H1 (cell line): ENCODE results near the gene BASP1. TPM values are rescaled to one million over a fixed set of nuclear protein-coding genes. Genes with fewer than 3 reads are reported as not detected.

ENCODE experiments used
- CTCF ChIA-PET: fragments of 300-600 bp; sonication (Branson Sonifier 250); formaldehyde crosslinking; loops from one replicate; lab custom pipeline; 2021; ENCODE audit not compliant: partially characterized antibody; lab: Charles Lee
- POLR2A ChIA-PET: fragments of 300-600 bp; sonication (Branson Sonifier 250); formaldehyde crosslinking; loops from one replicate; lab custom pipeline; 2021; ENCODE audit warnings: inconsistent platforms; ENCODE audit not compliant: partially characterized antibody; lab: Charles Lee
- DNase-seq, 2 experiments: peaks; one replicate each; pipeline versions ENCODE4 v3.0.0 to v3.0.0-alpha.2; 2010 to 2022; ENCODE audit warnings: low spot score in 2 of 2, low read depth in 1 of 2, mixed read lengths in 1 of 2
- FAIRE-seq: peaks from 2 replicates; lab custom pipeline; 2011; peaks lifted over from hg19 to GRCh38; lab: Jason Lieb, UNC
- H2AFZ ChIP-seq: 2 replicates; pipeline ENCODE4 v1.8.1; 2012; ENCODE audit warnings: low read length, inconsistent platforms
- H2AK5ac ChIP-seq: 2 replicates; pipeline ENCODE4 v1.6.1; 2013; ENCODE audit warnings: low read depth, low read length
- H2BK120ac ChIP-seq: replicated peaks from 2 replicates; pipeline ENCODE3; 2013; ENCODE audit warnings: low read depth, low read length, inconsistent platforms
- H2BK12ac ChIP-seq: 2 replicates; pipeline ENCODE4 v1.6.1; 2013; ENCODE audit warnings: low read depth, low read length
- H2BK15ac ChIP-seq: 2 replicates; pipeline ENCODE4 v1.6.1; 2013; ENCODE audit warnings: low read length
- H2BK20ac ChIP-seq: 2 replicates; pipeline ENCODE4 v1.6.1; 2013; ENCODE audit warnings: low read length
- H2BK5ac ChIP-seq: 2 replicates; pipeline ENCODE4 v1.6.1; 2013; ENCODE audit warnings: low read depth, low read length
- H3K14ac ChIP-seq: 2 replicates; pipeline ENCODE4 v1.6.1; 2013; ENCODE audit warnings: inconsistent platforms; ENCODE audit not compliant: insufficient read length
- H3K18ac ChIP-seq: 2 replicates; pipeline ENCODE4 v1.6.1; 2013; ENCODE audit warnings: low read length; ENCODE audit errors: extremely low read depth
- H3K23ac ChIP-seq: 2 replicates; pipeline ENCODE4 v1.6.1; 2013; ENCODE audit warnings: inconsistent platforms; ENCODE audit not compliant: insufficient read length
- H3K23me2 ChIP-seq: 2 replicates; pipeline ENCODE4 v1.6.1; 2013; ENCODE audit warnings: low read depth, low read length
- H3K27ac ChIP-seq: 2 replicates; pipeline ENCODE4 v1.6.1; 2011; ENCODE audit warnings: low read depth, low read length, inconsistent platforms
- H3K27me3 ChIP-seq, 4 experiments: replicated peaks in 1 of 4; 1 replicate in 1 of 4; 2 replicates in 3 of 4; pipeline versions ENCODE4 v1.6.1 to v1.8.1; 2011 to 2013; ENCODE audit warnings: low read length in 3 of 4, mild to moderate bottlenecking in 3 of 4, inconsistent platforms in 2 of 4, mixed read lengths in 2 of 4, moderate library complexity in 1 of 4; ENCODE audit not compliant: control insufficient read depth in 3 of 4, insufficient read depth in 3 of 4; ENCODE audit errors: extremely low read depth in 1 of 4
- H3K36me3 ChIP-seq, 4 experiments: 2 replicates each; pipeline versions ENCODE4 v1.6.1 to v1.8.1; 2011 to 2013; ENCODE audit warnings: mild to moderate bottlenecking in 4 of 4, low read length in 3 of 4, moderate library complexity in 2 of 4, control low read depth in 1 of 4, inconsistent platforms in 1 of 4; ENCODE audit not compliant: insufficient read depth in 4 of 4, control insufficient read depth in 2 of 4
- H3K4ac ChIP-seq: replicated peaks from 2 replicates; pipeline ENCODE3; 2013; ENCODE audit warnings: low read length, low read depth, mixed read lengths, inconsistent platforms; ENCODE audit not compliant: insufficient read length
- H3K4me1 ChIP-seq, 4 experiments: replicated peaks in 1 of 4; 1 replicate in 1 of 4; 2 replicates in 3 of 4; pipeline versions ENCODE4 v1.6.1 to v1.8.1; 2011 to 2013; ENCODE audit warnings: low read length in 3 of 4, inconsistent platforms in 2 of 4, mixed read lengths in 1 of 4; ENCODE audit not compliant: insufficient read depth in 4 of 4, control insufficient read depth in 3 of 4
- H3K4me2 ChIP-seq, 2 experiments: 2 replicates each; pipeline versions ENCODE4 v1.6.1 to v1.8.1; 2011 to 2013; ENCODE audit warnings: low read depth in 2 of 2, low read length in 2 of 2, control low read depth in 1 of 2, inconsistent platforms in 1 of 2, mild to moderate bottlenecking in 1 of 2; ENCODE audit not compliant: insufficient read depth in 1 of 2
- H3K4me3 ChIP-seq, 4 experiments: fragments of 200-600, 300-600 bp in 1 of 4; sonication (generic), shearing (Covaris generic), sonication (Bioruptor Twin) in 1 of 4; 2 replicates each; pipeline versions ENCODE4 v1.5.1 to v1.8.1; 2011 to 2016; ENCODE audit warnings: low read length in 4 of 4, low read depth in 3 of 4, control low read depth in 2 of 4, inconsistent platforms in 2 of 4, mild to moderate bottlenecking in 2 of 4, mixed read lengths in 1 of 4, moderate library complexity in 1 of 4; ENCODE audit not compliant: insufficient read depth in 2 of 4; ENCODE audit errors: extremely low read depth in 1 of 4
- H3K56ac ChIP-seq: replicated peaks from 2 replicates; pipeline ENCODE3; 2013; ENCODE audit warnings: low read depth, mild to moderate bottlenecking, mixed read lengths, low read length, inconsistent platforms; ENCODE audit not compliant: insufficient read length
- H3K79me1 ChIP-seq: 2 replicates; pipeline ENCODE4 v1.6.1; 2013; ENCODE audit warnings: low read depth, low read length, control low read depth
- H3K79me2 ChIP-seq, 2 experiments: 2 replicates each; pipeline versions ENCODE4 v1.6.1 to v1.8.1; 2012 to 2013; ENCODE audit warnings: low read length in 2 of 2, mild to moderate bottlenecking in 2 of 2, inconsistent platforms in 1 of 2; ENCODE audit not compliant: insufficient read depth in 2 of 2, control insufficient read depth in 1 of 2
- H3K9ac ChIP-seq, 4 experiments: replicated peaks in 1 of 4; 1 replicate in 1 of 4; 2 replicates in 3 of 4; pipeline versions ENCODE4 v1.6.1 to v1.8.1; 2011 to 2013; ENCODE audit warnings: low read depth in 3 of 4, low read length in 3 of 4, control low read depth in 2 of 4, mild to moderate bottlenecking in 2 of 4, moderate library complexity in 2 of 4, inconsistent platforms in 1 of 4; ENCODE audit errors: extremely low read depth in 1 of 4
- H3K9me3 ChIP-seq, 2 experiments: 2 replicates each; pipeline versions ENCODE4 v1.6.1 to v1.8.1; 2012 to 2013; ENCODE audit warnings: mild to moderate bottlenecking in 2 of 2, moderate library complexity in 2 of 2, control low read depth in 1 of 2, inconsistent platforms in 1 of 2, low read depth in 1 of 2, low read length in 1 of 2, mixed read lengths in 1 of 2; ENCODE audit not compliant: insufficient read depth in 2 of 2
- H4K20me1 ChIP-seq, 2 experiments: replicated peaks in 1 of 2; 2 replicates each; pipeline versions ENCODE3 to v1.8.1; 2011 to 2013; ENCODE audit warnings: inconsistent platforms in 2 of 2, low read length in 2 of 2, mild to moderate bottlenecking in 1 of 2; ENCODE audit not compliant: insufficient read depth in 2 of 2, control insufficient read depth in 1 of 2
- H4K5ac ChIP-seq: 2 replicates; pipeline ENCODE4 v1.6.1; 2013; ENCODE audit warnings: low read length, low read depth, mixed read lengths, inconsistent platforms; ENCODE audit not compliant: insufficient read length
- H4K8ac ChIP-seq: 2 replicates; pipeline ENCODE4 v1.8.0; 2013; ENCODE audit warnings: mild to moderate bottlenecking, moderate library complexity, low read length, inconsistent platforms; ENCODE audit not compliant: insufficient read depth; ENCODE audit errors: extremely low read depth
- H4K91ac ChIP-seq: replicated peaks from 2 replicates; pipeline ENCODE3; 2013; ENCODE audit warnings: low read length, mixed read lengths, inconsistent platforms; ENCODE audit not compliant: insufficient read length
- ASH2L ChIP-seq: fragments of 200-600, 300-600 bp; sonication (generic); IDR thresholded peaks from one replicate; pipeline ENCODE4 v1.7.1; 2017; ENCODE audit warnings: low read length
- CTBP2 ChIP-seq: IDR thresholded peaks from 2 replicates; pipeline ENCODE4 v1.7.0; 2011; ENCODE audit warnings: borderline replicate concordance, mild to moderate bottlenecking, moderate library complexity, mixed read lengths, low read length; ENCODE audit not compliant: insufficient read depth, insufficient read length
- EGR1 ChIP-seq: IDR thresholded peaks from 2 replicates; pipeline ENCODE4 v1.6.1; 2011; ENCODE audit warnings: low read depth, low read length, borderline replicate concordance
- GABPA ChIP-seq: IDR thresholded peaks from 2 replicates; pipeline ENCODE4 v1.6.1; 2011; ENCODE audit warnings: mild to moderate bottlenecking, low read length, moderate library complexity, borderline replicate concordance; ENCODE audit not compliant: insufficient read depth
- JUN ChIP-seq: IDR thresholded peaks from 2 replicates; pipeline ENCODE4 v1.6.1; 2011; ENCODE audit warnings: low read depth, mild to moderate bottlenecking, improper control_type of control experiment, low read length
- KDM4A ChIP-seq: IDR thresholded peaks from one replicate; pipeline ENCODE4 v1.7.1; 2012; ENCODE audit warnings: low read depth, mild to moderate bottlenecking, moderate library complexity, low read length, inconsistent platforms; ENCODE audit not compliant: severe bottlenecking
- POLR2AphosphoS5 ChIP-seq: IDR thresholded peaks from 2 replicates; pipeline ENCODE4 v1.6.1; 2011; ENCODE audit warnings: low read depth, low read length
- RFX5 ChIP-seq: IDR thresholded peaks from 2 replicates; pipeline ENCODE4 v1.6.1; 2011; ENCODE audit warnings: low read depth, low read length, improper control_type of control experiment, borderline replicate concordance
- SIRT6 ChIP-seq: IDR thresholded peaks from one replicate; pipeline ENCODE4 v1.7.1; 2012; ENCODE audit warnings: low read length, inconsistent platforms
- SIX5 ChIP-seq: IDR thresholded peaks from 2 replicates; pipeline ENCODE4 v1.6.1; 2011; ENCODE audit warnings: mild to moderate bottlenecking, low read depth, low read length
- SRF ChIP-seq: IDR thresholded peaks from 2 replicates; pipeline ENCODE4 v1.6.1; 2011; ENCODE audit warnings: mild to moderate bottlenecking, low read depth, low read length, moderate library complexity
- WGBS, 2 experiments: shearing (Covaris generic) in 1 of 2; methylation state at CpG; one replicate each; pipeline versions ENCODE4 v1.1.6 to v1.1.7; 2013 to 2015; ENCODE audit warnings: low lambda C conversion rate in 2 of 2, mixed read lengths in 2 of 2, inconsistent platforms in 1 of 2, low coverage in 1 of 2, missing lambda C conversion rate in 1 of 2; ENCODE audit not compliant: insufficient replicate concordance in 2 of 2, insufficient coverage in 1 of 2, insufficient read length in 1 of 2; ENCODE audit errors: extremely low coverage in 1 of 2, missing lambda C conversion rate in 1 of 2; 5-methylcytosine and 5-hydroxymethylcytosine counted together
- polyA plus RNA-seq, 7 experiments: library from polyadenylated mRNA; depleted of rRNA in 3 of 7; stranded (reverse) in 5 of 7; unstranded in 2 of 7; fragments of >200 nt in 5 of 7; fragments of 200-250 nt in 2 of 7; gene quantifications; 1 replicate in 5 of 7; 2 replicates in 1 of 7; 4 replicates in 1 of 7; pipeline versions ENCODE4 v1.2.1 to v1.2.3, GENCODE V29; 2011 to 2013; ENCODE audit warnings: missing spikeins in 2 of 7, mixed read lengths in 2 of 7
- total RNA-seq: library from RNA; stranded (reverse); fragmentation: NEBNext Ultra II Directional; extraction: Animal tissue kit (Norgen Biotek cat#: 25700); gene quantifications from 2 replicates; pipeline ENCODE4 v1.2.1, GENCODE V29; 2021
- TF ChIP-seq, protein P1 (sequence below): IDR thresholded peaks from 2 replicates; pipeline ENCODE4 v1.6.1; 2012; ENCODE audit warnings: inconsistent platforms

BASP1 gene
- total and polyA plus RNA-seq, 2 of the 8 experiments (the other 6 are each of a cell fraction or from before 2014, with no cell fraction given), result 95.2 to 104 TPM

DNA sequence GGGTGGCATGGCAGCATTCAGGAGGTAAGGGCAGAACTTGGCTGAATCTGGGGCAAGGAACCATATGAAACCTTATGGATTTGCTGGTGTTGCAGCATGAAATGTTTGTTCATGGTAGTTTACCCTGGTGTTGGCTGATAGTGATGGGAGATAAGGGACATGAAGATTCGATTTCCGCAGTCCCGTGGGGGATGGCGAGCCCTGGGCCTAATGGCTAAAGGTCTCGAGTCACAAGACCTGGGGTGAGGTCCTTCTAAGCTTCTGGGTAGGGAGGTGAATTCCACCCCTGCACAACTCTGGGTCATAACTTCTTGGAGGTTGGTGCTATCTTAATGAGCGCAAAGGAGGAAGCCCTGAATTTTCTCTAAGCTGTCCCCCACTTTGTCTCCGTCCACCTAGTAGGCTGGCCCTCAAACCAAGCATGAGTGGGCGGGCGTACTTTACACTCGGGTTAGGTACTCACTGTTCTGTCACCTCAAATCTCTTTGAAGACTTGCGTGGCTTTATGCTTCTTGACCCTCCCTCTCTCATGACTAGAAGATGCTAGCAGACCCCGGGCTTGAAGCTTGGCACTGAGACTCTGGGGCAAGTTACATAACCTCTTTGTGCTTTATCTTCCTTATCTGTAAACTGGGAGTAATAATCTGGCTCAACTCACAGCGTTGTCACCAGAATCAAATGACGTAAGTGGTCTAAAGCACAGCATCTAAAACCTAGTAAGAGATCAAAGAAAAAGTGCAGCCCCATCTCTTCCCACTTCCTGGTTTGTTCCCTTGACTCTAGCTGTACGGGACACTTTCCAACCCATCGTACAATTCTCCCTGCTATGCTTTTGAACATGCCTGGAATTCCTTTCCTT, 72.5 kb downstream of the BASP1 start:
- Histone ChIP-seq H2BK12ac (no peak overlapping the region), H3K79me2 (no peaks in the 10 kb centered on the region), H3K27ac (no peak overlapping the region), H3K23me2 (no peaks in the 10 kb centered on the region; the same call in 1 of the 2 replicates), H3K9me3 (no peaks in the 10 kb centered on the region; a peak in 1 of 4 replicates), H3K4me2 (no peak overlapping the region), H2AFZ (no peak overlapping the region), H4K91ac (no peak overlapping the region), H3K79me1 (no peaks in the 10 kb centered on the region), H2BK5ac (no peak overlapping the region), H2BK20ac (no peak overlapping the region), H3K36me3 (no peaks in the 10 kb centered on the region), H3K4me3 (no peak overlapping the region), H2BK120ac (no peak overlapping the region), H3K56ac (no peak overlapping the region), H3K27me3 (no peaks in the 10 kb centered on the region), H3K14ac (no peak overlapping the region), H3K18ac (no peak overlapping the region), H2BK15ac (no peak overlapping the region), H3K23ac (no peak overlapping the region), H3K9ac (no peak overlapping the region), H3K4me1 (no peaks in the 10 kb centered on the region), H2AK5ac (no peak overlapping the region), H4K20me1 (no peaks in the 10 kb centered on the region), H4K5ac (no peak overlapping the region), H4K8ac (no peak overlapping the region), H3K4ac (no peak overlapping the region)
- ChIA-PET POLR2A (no interaction called here), CTCF (no interaction called here)
- FAIRE-seq (no peak), DNase-seq (peak in 1 of 2 experiments; percentile 29)
- 89% methylated on average over 16 of the region's 16 CpGs; no CpG with 5 or more reads in 1 of the 2 experiments for WGBS, 2 experiments
- TF ChIP-seq SIRT6 (no peak), ASH2L (no peak), KDM4A (no peak), GABPA (no peak), SRF (no peak), CTBP2 (no peak), JUN (no peak), RFX5 (no peak), EGR1 (no peak), SIX5 (no peak), POLR2AphosphoS5 (no peak)
- TF ChIP-seq, protein P1, sequence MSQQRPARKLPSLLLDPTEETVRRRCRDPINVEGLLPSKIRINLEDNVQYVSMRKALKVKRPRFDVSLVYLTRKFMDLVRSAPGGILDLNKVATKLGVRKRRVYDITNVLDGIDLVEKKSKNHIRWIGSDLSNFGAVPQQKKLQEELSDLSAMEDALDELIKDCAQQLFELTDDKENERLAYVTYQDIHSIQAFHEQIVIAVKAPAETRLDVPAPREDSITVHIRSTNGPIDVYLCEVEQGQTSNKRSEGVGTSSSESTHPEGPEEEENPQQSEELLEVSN, result no peak
